ENCODE data around the gene PAIP2B. TPM values are rescaled to one million over a fixed set of nuclear protein-coding genes. Genes with fewer than 3 reads are reported as not detected.

The PAIP2B gene
- total and polyA plus RNA-seq, 9 of the 15 experiments (the other 6 are each of a cell fraction or from before 2014, with no cell fraction given), result 0.18 to 0.38 (median 0.25) TPM

DNA sequence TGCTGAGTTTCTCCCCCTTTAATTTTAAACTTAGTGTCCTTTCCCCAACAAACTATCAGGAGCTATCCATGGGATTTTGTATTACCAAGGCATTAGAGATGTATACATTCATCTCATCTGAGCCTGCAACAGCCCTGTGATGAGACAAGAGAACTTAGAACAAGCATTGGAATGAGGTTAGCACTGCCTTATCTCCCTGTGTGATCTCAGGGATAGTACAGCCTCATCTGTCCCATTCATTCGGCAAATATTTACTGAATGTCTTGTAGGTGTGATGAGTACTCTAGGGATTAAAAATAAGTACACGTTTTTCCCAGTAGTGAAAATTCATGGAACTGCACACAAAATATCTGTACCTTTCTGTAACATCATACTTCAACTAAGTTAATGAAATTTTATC is 45.6 kb downstream of the PAIP2B start:
- CTCF ChIA-PET (ENCODE audit: low intra/inter-chr PET ratio), result no interaction called here
- Histone ChIP-seq H3K9me1 (ENCODE audit: control insufficient read depth, insufficient read depth, low read length) (no peaks in the 10 kb centered on the region), H3K4me1 (replicated peaks in 1 of 2; ENCODE audit: control insufficient read depth in 2 of 2, insufficient read depth in 2 of 2, low read length in 2 of 2) (no peaks in the 10 kb centered on the region), H3K9ac (ENCODE audit: insufficient read depth in 1 of 2, low read depth in 2 of 2, low read length in 2 of 2) (no peak overlapping the region), H3K9me3 (replicated peaks; ENCODE audit: control insufficient read depth, insufficient read depth, low read depth, low read length) (no peaks in the 10 kb centered on the region), H3K79me2 (ENCODE audit: control insufficient read depth, insufficient read depth, low read length) (no peaks in the 10 kb centered on the region), H3K4me3 (no peak overlapping the region), H4K20me1 (replicated peaks; ENCODE audit: control insufficient read depth, insufficient read depth, low read length) (no peaks in the 10 kb centered on the region), H3K27ac (ENCODE audit: extremely low read depth, low read depth, low read length) (no peak overlapping the region), H2AFZ (ENCODE audit: low read depth, low read length) (no peak overlapping the region), H3K36me3 (ENCODE audit: control insufficient read depth, insufficient read depth, low read length) (no peaks in the 10 kb centered on the region), H3K27me3 (ENCODE audit: control insufficient read depth in 2 of 2, insufficient read depth in 2 of 2, low read length in 2 of 2) (peaks cover 4 to 20% of the 10 kb centered on the region in 2 experiments), H3K4me2 (ENCODE audit: insufficient read depth, low read length) (no peak overlapping the region)
- in situ Hi-C loops (cut with MboI), result no loop called here
- FAIRE-seq (no peak), ATAC-seq (no peak), DNase-seq (ENCODE audit: extremely low read depth in 1 of 4, low spot score in 3 of 4) (no peak)
- TF ChIP-seq NR3C1 (CRISPR knock-in tag; IDR thresholded peaks at IDR 0.05), result no peak
- TF ChIP-seq RNF2 (IDR thresholded peaks at IDR 0.05), result no peak
- no peak for TF ChIP-seq PHB (CRISPR knock-in tag; IDR thresholded peaks at IDR 0.05)
- TF ChIP-seq, protein P1, sequence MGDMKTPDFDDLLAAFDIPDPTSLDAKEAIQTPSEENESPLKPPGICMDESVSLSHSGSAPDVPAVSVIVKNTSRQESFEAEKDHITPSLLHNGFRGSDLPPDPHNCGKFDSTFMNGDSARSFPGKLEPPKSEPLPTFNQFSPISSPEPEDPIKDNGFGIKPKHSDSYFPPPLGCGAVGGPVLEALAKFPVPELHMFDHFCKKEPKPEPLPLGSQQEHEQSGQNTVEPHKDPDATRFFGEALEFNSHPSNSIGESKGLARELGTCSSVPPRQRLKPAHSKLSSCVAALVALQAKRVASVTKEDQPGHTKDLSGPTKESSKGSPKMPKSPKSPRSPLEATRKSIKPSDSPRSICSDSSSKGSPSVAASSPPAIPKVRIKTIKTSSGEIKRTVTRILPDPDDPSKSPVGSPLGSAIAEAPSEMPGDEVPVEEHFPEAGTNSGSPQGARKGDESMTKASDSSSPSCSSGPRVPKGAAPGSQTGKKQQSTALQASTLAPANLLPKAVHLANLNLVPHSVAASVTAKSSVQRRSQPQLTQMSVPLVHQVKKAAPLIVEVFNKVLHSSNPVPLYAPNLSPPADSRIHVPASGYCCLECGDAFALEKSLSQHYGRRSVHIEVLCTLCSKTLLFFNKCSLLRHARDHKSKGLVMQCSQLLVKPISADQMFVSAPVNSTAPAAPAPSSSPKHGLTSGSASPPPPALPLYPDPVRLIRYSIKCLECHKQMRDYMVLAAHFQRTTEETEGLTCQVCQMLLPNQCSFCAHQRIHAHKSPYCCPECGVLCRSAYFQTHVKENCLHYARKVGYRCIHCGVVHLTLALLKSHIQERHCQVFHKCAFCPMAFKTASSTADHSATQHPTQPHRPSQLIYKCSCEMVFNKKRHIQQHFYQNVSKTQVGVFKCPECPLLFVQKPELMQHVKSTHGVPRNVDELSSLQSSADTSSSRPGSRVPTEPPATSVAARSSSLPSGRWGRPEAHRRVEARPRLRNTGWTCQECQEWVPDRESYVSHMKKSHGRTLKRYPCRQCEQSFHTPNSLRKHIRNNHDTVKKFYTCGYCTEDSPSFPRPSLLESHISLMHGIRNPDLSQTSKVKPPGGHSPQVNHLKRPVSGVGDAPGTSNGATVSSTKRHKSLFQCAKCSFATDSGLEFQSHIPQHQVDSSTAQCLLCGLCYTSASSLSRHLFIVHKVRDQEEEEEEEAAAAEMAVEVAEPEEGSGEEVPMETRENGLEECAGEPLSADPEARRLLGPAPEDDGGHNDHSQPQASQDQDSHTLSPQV (IDR thresholded peaks at IDR 0.05), result no peak
- TF ChIP-seq, protein P2, sequence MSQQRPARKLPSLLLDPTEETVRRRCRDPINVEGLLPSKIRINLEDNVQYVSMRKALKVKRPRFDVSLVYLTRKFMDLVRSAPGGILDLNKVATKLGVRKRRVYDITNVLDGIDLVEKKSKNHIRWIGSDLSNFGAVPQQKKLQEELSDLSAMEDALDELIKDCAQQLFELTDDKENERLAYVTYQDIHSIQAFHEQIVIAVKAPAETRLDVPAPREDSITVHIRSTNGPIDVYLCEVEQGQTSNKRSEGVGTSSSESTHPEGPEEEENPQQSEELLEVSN (IDR thresholded peaks at IDR 0.05; ENCODE audit: borderline replicate concordance in 1 of 2, extremely low read depth in 1 of 2, insufficient read depth in 1 of 2, insufficient read length in 1 of 2, low read depth in 1 of 2, low read length in 1 of 2, poor library complexity in 1 of 2, severe bottlenecking in 1 of 2), result no peak
- no peak for TF ChIP-seq EGR1 (conservative IDR thresholded peaks at IDR 0.05)
- no peak for TF ChIP-seq PTTG1 (tag; IDR thresholded peaks at IDR 0.05; ENCODE audit: low read depth)
- TF ChIP-seq ELF1 (tag; IDR thresholded peaks at IDR 0.05), result no peak
- TF ChIP-seq, protein P3, sequence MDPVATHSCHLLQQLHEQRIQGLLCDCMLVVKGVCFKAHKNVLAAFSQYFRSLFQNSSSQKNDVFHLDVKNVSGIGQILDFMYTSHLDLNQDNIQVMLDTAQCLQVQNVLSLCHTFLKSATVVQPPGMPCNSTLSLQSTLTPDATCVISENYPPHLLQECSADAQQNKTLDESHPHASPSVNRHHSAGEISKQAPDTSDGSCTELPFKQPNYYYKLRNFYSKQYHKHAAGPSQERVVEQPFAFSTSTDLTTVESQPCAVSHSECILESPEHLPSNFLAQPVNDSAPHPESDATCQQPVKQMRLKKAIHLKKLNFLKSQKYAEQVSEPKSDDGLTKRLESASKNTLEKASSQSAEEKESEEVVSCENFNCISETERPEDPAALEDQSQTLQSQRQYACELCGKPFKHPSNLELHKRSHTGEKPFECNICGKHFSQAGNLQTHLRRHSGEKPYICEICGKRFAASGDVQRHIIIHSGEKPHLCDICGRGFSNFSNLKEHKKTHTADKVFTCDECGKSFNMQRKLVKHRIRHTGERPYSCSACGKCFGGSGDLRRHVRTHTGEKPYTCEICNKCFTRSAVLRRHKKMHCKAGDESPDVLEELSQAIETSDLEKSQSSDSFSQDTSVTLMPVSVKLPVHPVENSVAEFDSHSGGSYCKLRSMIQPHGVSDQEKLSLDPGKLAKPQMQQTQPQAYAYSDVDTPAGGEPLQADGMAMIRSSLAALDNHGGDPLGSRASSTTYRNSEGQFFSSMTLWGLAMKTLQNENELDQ (CRISPR knock-in tag; IDR thresholded peaks at IDR 0.05; ENCODE audit: borderline replicate concordance), result no peak
- TF ChIP-seq SMAD4 (CRISPR knock-in tag; conservative IDR thresholded peaks at IDR 0.05), result no peak
- 6% methylated on average over 2 of the region's 2 CpGs for WGBS (ENCODE audit: insufficient coverage, low coverage, missing lambda C conversion rate)
- POLR2A ChIA-PET, result interaction anchor here (0.6 kb wide), 1 partner anchor 123 kb away, joined by 3 read pairs; no protein-coding TSS in a partner anchor
- no TSS peak for BruUV-seq (replicated peaks)
- intact Hi-C loops (cut with micrococcal nuclease), result no loop called here

Data from K562 (cell line).